Measurements from ENCODE around the gene KAZN. TPM values are rescaled to one million over a fixed set of nuclear protein-coding genes. Genes with fewer than 3 reads are reported as not detected.
"Not testable (repeated sequence)": the region's sequence is repeated elsewhere in the genome, so short reads cannot be mapped to it uniquely, and the experiment has no call there.

The KAZN gene
- total RNA-seq, 1 donor from 2014 or later = 11.6 TPM

DNA sequence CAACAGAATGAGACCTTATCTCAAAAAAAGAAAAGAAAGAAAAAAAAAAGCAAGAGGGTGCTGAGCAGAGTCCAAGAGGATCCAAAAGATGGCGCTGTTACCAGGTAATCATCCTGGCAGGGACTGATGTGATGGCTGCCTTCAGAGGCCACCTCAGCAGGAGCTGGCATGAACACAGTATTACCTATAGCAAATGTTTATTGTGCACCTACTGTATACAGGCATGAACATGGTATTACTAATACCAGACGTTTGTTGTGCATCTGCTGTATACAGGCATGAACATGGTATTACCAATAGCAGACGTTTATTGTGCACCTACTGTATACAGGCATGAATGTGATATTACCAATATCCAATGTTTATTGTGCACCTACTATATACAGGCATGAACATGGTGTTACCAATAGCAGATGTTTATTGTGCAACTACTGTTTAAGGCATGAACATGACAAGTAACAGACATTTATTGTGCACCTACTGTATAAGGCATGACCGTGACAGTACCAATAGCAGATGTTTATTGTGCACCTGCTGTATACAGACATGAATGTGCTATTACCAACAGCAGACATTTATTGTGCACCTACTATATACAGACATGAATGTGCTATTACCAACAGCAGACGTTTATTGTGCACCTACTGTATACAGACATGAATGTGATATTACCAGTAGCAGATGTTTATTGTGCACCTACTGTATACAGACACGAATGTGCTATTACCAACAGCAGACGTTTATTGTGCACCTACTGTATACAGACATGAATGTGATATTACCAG lies 439.9 kb downstream of the KAZN start:
- Mint-ChIP-seq H3K4me3 (no peak overlapping the region), H3K36me3 (ENCODE audit: low read depth) (no peaks in the 10 kb centered on the region), H3K9me3 (no peaks in the 10 kb centered on the region), H3K27me3 (ENCODE audit: low read depth) (peaks cover 46% of the 10 kb centered on the region), H3K27ac (ENCODE audit: unreplicated experiment) (no peak overlapping the region), H3K4me1 (peaks cover 17% of the 10 kb centered on the region)
- TF ChIP-seq, protein P1, sequence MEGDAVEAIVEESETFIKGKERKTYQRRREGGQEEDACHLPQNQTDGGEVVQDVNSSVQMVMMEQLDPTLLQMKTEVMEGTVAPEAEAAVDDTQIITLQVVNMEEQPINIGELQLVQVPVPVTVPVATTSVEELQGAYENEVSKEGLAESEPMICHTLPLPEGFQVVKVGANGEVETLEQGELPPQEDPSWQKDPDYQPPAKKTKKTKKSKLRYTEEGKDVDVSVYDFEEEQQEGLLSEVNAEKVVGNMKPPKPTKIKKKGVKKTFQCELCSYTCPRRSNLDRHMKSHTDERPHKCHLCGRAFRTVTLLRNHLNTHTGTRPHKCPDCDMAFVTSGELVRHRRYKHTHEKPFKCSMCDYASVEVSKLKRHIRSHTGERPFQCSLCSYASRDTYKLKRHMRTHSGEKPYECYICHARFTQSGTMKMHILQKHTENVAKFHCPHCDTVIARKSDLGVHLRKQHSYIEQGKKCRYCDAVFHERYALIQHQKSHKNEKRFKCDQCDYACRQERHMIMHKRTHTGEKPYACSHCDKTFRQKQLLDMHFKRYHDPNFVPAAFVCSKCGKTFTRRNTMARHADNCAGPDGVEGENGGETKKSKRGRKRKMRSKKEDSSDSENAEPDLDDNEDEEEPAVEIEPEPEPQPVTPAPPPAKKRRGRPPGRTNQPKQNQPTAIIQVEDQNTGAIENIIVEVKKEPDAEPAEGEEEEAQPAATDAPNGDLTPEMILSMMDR (conservative IDR thresholded peaks at IDR 0.05) = peak; percentile 56
- no peak for DNase-seq (ENCODE audit: low read depth, low spot score)

DNA sequence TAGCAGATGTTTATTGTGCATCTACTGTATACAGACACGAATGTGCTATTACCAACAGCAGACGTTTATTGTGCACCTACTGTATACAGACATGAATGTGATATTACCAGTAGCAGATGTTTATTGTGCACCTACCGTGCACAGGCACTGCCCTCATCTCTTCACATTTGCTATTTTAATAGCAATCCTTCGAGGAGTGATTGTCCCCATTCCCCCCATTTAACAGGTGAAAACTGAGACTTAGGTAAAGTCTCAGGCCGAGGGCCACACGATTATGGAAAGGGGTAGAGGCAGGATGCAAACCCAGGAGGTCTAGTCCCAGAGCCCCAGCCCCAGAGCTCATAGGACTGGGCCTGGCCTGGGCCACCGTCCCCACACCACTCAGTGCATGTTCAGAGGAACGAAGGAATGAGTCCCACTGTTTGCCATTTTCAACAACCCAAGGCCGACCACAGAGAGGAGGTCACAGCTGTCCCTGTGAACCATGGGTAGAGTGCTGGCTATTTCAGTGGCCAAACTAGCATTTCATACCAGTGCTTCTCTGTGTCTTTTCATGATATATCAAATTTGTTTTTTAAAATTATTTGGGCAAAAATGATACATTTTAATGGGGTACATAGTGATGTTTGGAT lies 440.6 kb downstream of the KAZN start:
- peaks cover 44% of the 10 kb centered on the region for H3K27me3 Mint-ChIP-seq (ENCODE audit: low read depth)
- H3K9me3 Mint-ChIP-seq = no peaks in the 10 kb centered on the region
- H3K4me3 Mint-ChIP-seq = no peak overlapping the region
- TF ChIP-seq, protein P1 (conservative IDR thresholded peaks at IDR 0.05) = no peak
- H3K4me1 Mint-ChIP-seq = peaks cover 18% of the 10 kb centered on the region
- no peaks in the 10 kb centered on the region for H3K36me3 Mint-ChIP-seq (ENCODE audit: low read depth)
- H3K27ac Mint-ChIP-seq (ENCODE audit: unreplicated experiment) = no peak overlapping the region
- DNase-seq (ENCODE audit: low read depth, low spot score) = no peak

DNA sequence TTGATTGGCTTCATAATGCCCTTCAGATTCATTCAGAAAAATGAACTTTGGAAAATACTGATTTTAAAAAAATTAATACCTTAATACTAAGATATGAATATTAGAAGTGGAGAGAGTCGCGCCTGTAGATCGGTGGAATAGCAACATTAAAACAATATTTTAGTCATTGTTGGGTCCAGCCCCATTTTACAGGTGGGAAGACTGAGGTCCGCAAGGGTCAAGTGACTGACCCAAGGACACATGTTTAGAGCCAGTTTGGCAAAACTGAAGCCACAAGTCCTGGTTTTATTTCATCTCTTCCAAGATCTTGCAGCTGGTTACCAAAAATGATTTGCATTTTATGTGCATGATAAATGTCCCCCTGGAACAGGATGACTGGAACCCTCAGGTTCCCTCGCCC lies 441.4 kb downstream of the KAZN start:
- Mint-ChIP-seq H3K9me3 (no peaks in the 10 kb centered on the region), H3K36me3 (ENCODE audit: low read depth) (no peaks in the 10 kb centered on the region), H3K4me1 (peaks cover 18% of the 10 kb centered on the region), H3K4me3 (no peak overlapping the region), H3K27ac (ENCODE audit: unreplicated experiment) (no peak overlapping the region), H3K27me3 (ENCODE audit: low read depth) (peaks cover 46% of the 10 kb centered on the region)
- TF ChIP-seq, protein P1 (conservative IDR thresholded peaks at IDR 0.05) = no peak
- no peak for DNase-seq (ENCODE audit: low read depth, low spot score)

DNA sequence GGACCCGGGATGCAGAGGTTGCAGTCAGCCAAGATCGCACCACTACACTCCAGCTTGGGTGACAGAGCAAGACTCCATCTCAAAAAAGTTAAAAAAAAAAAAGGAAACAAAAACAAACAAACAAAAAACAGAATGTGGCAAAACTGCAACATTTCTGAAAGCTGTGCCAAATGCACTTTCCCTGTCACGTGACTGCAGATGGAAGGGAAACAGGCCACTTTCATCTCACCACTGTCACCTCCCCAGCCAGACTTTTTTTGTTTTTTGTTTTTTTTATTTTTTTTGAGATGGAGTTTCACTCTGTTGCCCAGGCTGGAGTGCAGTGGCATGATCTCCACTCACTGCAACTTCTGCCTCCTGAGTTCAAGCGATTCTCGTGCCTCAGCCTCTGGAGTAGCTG lies 442.2 kb downstream of the KAZN start:
- H3K4me1 Mint-ChIP-seq = peaks cover 18% of the 10 kb centered on the region
- not testable (repeated sequence) for H3K9me3 Mint-ChIP-seq; H3K27ac Mint-ChIP-seq (ENCODE audit: unreplicated experiment); DNase-seq (ENCODE audit: low read depth, low spot score); H3K4me3 Mint-ChIP-seq; H3K36me3 Mint-ChIP-seq (ENCODE audit: low read depth)
- H3K27me3 Mint-ChIP-seq (ENCODE audit: low read depth) = peaks cover 49% of the 10 kb centered on the region

DNA sequence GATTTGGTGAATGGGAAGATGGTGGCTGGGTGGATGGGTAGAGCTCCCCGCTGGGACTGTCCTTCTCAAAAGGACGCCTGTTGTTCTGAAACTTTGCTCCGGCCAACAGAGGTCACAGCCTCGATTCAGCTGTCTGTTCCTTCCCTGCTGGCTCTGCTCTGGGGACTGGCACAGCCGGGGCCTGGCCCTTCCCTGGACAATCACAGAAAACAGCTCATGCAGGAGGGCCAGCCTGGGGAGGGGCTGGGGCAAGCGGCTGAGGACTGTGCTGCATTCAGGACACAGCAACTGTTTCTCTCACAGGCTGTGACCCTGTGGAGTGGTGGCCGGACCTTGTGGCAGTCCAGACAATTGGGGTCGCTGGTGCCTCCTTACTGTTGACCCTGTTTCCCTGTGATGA lies 444.4 kb downstream of the KAZN start:
- Mint-ChIP-seq H3K27ac (ENCODE audit: unreplicated experiment) (peak overlapping the region; percentile 47), H3K4me3 (peak overlapping the region; percentile 52), H3K27me3 (ENCODE audit: low read depth) (peaks cover 49% of the 10 kb centered on the region), H3K36me3 (ENCODE audit: low read depth) (peaks cover 2% of the 10 kb centered on the region), H3K4me1 (peaks cover 21% of the 10 kb centered on the region), H3K9me3 (no peaks in the 10 kb centered on the region)
- TF ChIP-seq, protein P1 (conservative IDR thresholded peaks at IDR 0.05) = no peak
- peak; percentile 57 for DNase-seq (ENCODE audit: low read depth, low spot score)

DNA sequence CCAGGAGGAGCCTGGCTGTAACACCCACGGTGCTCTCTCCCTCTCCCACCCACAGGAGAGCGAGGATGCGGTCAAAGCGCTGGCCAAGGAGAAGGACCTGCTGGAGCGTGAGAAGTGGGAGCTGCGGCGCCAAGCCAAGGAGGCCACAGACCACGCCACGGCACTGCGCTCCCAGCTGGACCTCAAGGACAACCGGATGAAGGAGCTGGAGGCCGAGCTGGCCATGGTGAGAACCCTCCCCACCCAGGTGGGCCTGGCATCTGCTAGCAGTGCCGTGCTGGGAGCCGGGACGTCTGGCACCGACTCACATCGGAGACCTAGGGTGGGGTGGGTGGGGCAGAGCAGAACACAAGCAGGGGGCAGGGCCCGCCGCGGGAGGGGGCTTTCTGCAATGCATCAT lies 445.4 kb downstream of the KAZN start:
- TF ChIP-seq, protein P1 (conservative IDR thresholded peaks at IDR 0.05) = no peak
- Mint-ChIP-seq H3K27ac (ENCODE audit: unreplicated experiment) (no peak overlapping the region), H3K4me1 (peaks cover 21% of the 10 kb centered on the region), H3K9me3 (no peaks in the 10 kb centered on the region), H3K27me3 (ENCODE audit: low read depth) (peaks cover 47% of the 10 kb centered on the region), H3K4me3 (no peak overlapping the region), H3K36me3 (ENCODE audit: low read depth) (peaks cover 2% of the 10 kb centered on the region)
- no peak for DNase-seq (ENCODE audit: low read depth, low spot score)

All from neural crest cell (in vitro differentiated cells).